Measurements from ENCODE around the gene CUX1.

CUX1 gene

DNA sequence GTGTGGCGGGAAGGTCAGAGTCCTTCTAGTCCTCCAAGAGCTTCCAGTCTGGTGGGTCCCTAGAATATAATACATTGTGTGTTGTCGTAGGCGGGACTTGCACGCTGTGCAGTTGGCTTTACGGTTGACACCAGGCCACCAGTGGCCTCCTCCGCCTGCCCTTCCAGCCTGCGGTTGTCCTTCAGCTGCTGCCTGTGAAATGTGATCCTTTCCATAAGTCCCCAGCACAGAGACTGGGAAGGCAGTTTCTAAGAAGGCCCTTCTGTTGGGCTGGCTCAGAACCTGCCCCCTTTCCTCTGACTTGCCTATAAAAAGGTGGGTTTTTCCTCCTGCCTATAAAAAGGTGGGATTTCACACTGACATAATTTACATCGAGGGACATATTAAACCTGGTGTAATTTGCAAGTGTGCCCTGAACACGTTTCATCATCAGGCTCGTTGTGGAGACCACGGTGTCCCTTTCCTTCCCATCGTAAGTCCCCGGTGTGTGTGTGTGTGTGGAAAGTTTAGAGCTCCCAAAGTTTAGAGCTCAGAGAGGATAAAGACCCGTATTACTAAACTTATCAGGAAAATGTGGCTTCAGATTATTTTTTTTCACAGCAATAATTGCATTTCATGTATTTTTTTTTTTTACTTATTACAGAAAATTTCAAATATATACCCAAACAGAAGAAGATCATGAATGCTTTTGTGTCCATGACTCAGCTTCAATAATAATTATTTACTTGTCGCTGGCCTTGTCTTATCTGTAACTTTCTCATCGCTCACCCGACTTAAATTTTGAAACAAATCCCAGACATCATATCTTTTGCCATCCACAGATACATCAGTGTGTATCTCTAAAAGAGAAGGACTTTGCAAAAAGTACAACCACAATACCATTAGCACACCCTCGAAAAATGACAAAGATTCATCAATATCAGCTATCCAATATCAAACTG, 45.1 kb downstream of the CUX1 start:
- no peak for TF ChIP-seq OSR1 (CRISPR knock-in tag; IDR thresholded peaks at IDR 0.05)
- TF ChIP-seq, protein P1, sequence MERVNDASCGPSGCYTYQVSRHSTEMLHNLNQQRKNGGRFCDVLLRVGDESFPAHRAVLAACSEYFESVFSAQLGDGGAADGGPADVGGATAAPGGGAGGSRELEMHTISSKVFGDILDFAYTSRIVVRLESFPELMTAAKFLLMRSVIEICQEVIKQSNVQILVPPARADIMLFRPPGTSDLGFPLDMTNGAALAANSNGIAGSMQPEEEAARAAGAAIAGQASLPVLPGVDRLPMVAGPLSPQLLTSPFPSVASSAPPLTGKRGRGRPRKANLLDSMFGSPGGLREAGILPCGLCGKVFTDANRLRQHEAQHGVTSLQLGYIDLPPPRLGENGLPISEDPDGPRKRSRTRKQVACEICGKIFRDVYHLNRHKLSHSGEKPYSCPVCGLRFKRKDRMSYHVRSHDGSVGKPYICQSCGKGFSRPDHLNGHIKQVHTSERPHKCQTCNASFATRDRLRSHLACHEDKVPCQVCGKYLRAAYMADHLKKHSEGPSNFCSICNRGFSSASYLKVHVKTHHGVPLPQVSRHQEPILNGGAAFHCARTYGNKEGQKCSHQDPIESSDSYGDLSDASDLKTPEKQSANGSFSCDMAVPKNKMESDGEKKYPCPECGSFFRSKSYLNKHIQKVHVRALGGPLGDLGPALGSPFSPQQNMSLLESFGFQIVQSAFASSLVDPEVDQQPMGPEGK (CRISPR knock-in tag; IDR thresholded peaks at IDR 0.05; ENCODE audit: borderline replicate concordance) = no peak
- no peak for TF ChIP-seq GLIS3 (CRISPR knock-in tag; IDR thresholded peaks at IDR 0.05)
- TF ChIP-seq BACH2 (CRISPR knock-in tag; IDR thresholded peaks at IDR 0.05; ENCODE audit: borderline replicate concordance) = no peak
- peak; percentile 25; the same call in 1 of the 3 replicates for ATAC-seq

GRCh38 chr7:101863598-101863997, 46.2 kb downstream of the CUX1 start:
- ATAC-seq = no peak

DNA sequence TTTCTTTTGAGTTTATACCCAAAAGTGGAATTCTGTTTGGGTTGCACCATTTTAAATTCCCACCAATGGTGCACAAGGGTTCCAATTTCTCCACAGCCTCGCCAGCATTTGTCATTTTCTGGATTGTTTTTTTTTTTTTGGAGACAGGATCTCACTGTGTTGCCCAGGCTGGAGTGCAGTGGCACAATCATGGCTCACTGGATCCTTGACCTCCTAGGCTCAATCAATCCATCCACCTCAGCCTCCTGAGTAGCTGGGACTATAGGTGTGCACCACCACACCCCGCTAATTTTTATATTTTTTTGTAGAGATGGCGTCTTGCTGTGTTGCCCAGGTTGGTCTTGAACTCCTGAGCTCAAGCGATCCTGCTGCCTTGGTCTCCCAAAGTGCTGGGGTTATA, 46.6 kb downstream of the CUX1 start:
- no peak for ATAC-seq
- TF ChIP-seq, protein P2, sequence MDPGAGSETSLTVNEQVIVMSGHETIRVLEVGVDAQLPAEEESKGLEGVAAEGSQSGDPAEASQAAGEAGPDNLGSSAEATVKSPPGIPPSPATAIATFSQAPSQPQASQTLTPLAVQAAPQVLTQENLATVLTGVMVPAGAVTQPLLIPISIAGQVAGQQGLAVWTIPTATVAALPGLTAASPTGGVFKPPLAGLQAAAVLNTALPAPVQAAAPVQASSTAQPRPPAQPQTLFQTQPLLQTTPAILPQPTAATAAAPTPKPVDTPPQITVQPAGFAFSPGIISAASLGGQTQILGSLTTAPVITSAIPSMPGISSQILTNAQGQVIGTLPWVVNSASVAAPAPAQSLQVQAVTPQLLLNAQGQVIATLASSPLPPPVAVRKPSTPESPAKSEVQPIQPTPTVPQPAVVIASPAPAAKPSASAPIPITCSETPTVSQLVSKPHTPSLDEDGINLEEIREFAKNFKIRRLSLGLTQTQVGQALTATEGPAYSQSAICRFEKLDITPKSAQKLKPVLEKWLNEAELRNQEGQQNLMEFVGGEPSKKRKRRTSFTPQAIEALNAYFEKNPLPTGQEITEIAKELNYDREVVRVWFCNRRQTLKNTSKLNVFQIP (CRISPR knock-in tag; IDR thresholded peaks at IDR 0.05; ENCODE audit: borderline replicate concordance, low read depth) = no peak
- TF ChIP-seq ESRRG (CRISPR knock-in tag; IDR thresholded peaks at IDR 0.05) = no peak

More at GRCh38 chr7:101863598-101863997, 46.2 kb downstream of the CUX1 start:
- TF ChIP-seq ESRRG (CRISPR knock-in tag; IDR thresholded peaks at IDR 0.05) (no peak), ZNF70 (CRISPR knock-in tag; IDR thresholded peaks at IDR 0.05) (no peak), TCF4 (CRISPR knock-in tag; IDR thresholded peaks at IDR 0.05; ENCODE audit: borderline replicate concordance) (no peak), ARNTL (CRISPR knock-in tag; IDR thresholded peaks at IDR 0.05; ENCODE audit: borderline replicate concordance, low read depth) (no peak), BACH2 (CRISPR knock-in tag; IDR thresholded peaks at IDR 0.05; ENCODE audit: borderline replicate concordance) (no peak), GLIS3 (CRISPR knock-in tag; IDR thresholded peaks at IDR 0.05) (no peak), ZFP3 (CRISPR knock-in tag; IDR thresholded peaks at IDR 0.05) (no peak), RARB (CRISPR knock-in tag; IDR thresholded peaks at IDR 0.05) (no peak)
- TF ChIP-seq, protein P3, sequence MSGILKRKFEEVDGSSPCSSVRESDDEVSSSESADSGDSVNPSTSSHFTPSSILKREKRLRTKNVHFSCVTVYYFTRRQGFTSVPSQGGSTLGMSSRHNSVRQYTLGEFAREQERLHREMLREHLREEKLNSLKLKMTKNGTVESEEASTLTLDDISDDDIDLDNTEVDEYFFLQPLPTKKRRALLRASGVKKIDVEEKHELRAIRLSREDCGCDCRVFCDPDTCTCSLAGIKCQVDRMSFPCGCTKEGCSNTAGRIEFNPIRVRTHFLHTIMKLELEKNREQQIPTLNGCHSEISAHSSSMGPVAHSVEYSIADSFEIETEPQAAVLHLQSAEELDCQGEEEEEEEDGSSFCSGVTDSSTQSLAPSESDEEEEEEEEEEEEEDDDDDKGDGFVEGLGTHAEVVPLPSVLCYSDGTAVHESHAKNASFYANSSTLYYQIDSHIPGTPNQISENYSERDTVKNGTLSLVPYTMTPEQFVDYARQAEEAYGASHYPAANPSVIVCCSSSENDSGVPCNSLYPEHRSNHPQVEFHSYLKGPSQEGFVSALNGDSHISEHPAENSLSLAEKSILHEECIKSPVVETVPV (CRISPR knock-in tag; IDR thresholded peaks at IDR 0.05) = no peak
- TF ChIP-seq, protein P4, sequence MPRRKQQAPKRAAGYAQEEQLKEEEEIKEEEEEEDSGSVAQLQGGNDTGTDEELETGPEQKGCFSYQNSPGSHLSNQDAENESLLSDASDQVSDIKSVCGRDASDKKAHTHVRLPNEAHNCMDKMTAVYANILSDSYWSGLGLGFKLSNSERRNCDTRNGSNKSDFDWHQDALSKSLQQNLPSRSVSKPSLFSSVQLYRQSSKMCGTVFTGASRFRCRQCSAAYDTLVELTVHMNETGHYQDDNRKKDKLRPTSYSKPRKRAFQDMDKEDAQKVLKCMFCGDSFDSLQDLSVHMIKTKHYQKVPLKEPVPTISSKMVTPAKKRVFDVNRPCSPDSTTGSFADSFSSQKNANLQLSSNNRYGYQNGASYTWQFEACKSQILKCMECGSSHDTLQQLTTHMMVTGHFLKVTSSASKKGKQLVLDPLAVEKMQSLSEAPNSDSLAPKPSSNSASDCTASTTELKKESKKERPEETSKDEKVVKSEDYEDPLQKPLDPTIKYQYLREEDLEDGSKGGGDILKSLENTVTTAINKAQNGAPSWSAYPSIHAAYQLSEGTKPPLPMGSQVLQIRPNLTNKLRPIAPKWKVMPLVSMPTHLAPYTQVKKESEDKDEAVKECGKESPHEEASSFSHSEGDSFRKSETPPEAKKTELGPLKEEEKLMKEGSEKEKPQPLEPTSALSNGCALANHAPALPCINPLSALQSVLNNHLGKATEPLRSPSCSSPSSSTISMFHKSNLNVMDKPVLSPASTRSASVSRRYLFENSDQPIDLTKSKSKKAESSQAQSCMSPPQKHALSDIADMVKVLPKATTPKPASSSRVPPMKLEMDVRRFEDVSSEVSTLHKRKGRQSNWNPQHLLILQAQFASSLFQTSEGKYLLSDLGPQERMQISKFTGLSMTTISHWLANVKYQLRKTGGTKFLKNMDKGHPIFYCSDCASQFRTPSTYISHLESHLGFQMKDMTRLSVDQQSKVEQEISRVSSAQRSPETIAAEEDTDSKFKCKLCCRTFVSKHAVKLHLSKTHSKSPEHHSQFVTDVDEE (CRISPR knock-in tag; IDR thresholded peaks at IDR 0.05) = no peak

GRCh38 chr7:101865031-101865430, 47.6 kb downstream of the CUX1 start:
- no peak for ATAC-seq

More at GRCh38 chr7:101865031-101865430, 47.6 kb downstream of the CUX1 start:
- TF ChIP-seq OSR1 (CRISPR knock-in tag; IDR thresholded peaks at IDR 0.05) (no peak), ZC3H10 (CRISPR knock-in tag; IDR thresholded peaks at IDR 0.05) (no peak), ARNTL (CRISPR knock-in tag; IDR thresholded peaks at IDR 0.05; ENCODE audit: borderline replicate concordance, low read depth) (no peak), ZNF565 (CRISPR knock-in tag; conservative IDR thresholded peaks at IDR 0.05; ENCODE audit: low read depth) (no peak), ZFP3 (CRISPR knock-in tag; IDR thresholded peaks at IDR 0.05) (no peak), BACH2 (CRISPR knock-in tag; IDR thresholded peaks at IDR 0.05; ENCODE audit: borderline replicate concordance) (no peak)
- TF ChIP-seq, protein P2 (CRISPR knock-in tag; IDR thresholded peaks at IDR 0.05; ENCODE audit: borderline replicate concordance, low read depth) = no peak
- TF ChIP-seq, protein P3 (CRISPR knock-in tag; IDR thresholded peaks at IDR 0.05) = no peak

All from SK-N-SH treated with all-trans-retinoic acid at 6 μM for 48 hours (cell line).